Measurements from ENCODE around the gene UNC93B1. TPM values are rescaled to one million over a fixed set of nuclear protein-coding genes. Genes with fewer than 3 reads are reported as not detected.

UNC93B1 gene
- 20.0 and 30.4 TPM in 2 replicates for total RNA-seq

DNA sequence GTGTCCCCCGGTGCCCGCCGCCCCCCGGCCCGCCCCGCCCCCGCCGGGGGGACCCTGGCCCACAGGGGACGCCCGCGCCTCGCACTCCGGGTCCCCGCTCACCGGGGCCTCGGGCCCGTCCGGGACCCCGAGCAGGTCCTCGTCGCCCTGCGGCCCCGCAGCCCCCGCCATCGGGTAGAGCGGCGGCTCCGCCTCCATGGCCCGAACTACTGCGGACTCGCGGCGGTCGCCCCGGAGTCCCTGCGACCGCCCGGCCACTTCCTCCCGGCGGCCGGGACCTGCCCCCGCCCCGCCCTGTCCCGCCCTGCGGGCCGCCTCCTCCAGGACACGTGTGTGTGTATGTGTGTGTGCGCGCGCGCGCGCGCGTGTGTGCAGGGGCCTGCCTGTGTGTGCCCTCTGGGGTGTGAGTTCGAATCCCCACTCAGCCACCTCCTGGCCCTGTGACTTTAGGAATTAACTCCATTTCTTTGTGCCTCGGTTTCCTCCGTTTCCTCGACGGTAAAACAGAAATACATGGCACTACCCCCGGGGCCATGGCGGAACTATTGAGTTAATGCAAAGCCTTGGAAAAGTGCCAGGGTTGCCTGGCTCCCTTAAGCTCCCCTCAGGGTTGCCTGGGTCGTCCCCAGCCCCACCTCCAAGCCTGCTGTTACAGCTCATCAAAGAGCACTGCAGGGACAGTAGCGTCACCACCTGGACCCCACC is at the start of gene UNC93B1:
Gene UNC93B1 (minus strand): TSS at position 252 of the 705 bp plus-strand sequence. CDS start 54 bp downstream, at position 198.
- no peak for DNase-seq (ENCODE audit: extremely low read depth, low read depth, low spot score)

- DNase-seq (ENCODE audit: extremely low read depth, low read depth, low spot score), result no peak
These were observed 49.2 kb upstream of the UNC93B1 start for GRCh38 chr11:68053117-68053516.

DNA sequence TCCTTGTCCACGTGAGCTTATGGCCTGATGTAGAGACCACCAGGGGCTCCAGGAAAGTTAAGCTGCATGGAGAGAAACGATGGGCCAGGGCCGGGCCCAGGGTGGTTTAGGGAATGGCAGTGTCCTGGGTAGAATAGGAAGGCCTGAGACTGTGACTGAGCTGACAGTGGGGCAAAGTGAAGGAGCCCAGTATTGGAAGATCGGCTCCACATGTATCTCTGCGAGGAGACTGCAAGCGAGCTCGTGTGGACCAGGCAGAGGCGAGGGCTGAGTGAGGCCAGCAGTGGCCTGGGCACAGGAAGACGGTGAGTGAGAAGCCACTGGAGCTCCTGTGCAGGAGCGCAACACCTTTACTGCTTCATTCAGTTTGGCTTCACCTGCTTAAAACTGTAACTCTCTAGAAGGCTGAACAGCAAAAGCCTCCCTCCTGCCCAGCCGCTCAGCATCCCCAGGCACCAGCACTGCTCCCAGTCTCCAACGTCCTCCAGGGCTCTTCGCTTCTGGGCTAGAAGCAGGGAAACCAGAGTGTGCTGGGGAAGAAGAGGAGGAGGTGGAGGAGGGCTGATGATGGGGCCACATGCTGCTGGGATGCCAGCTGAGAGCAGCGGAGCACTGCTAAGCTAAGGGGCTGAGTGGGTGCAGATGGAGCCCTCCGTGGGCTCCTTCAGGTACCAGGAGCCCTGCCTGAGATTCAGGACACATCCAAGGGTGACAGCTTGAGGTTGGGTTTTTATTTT is 48.4 kb upstream of the UNC93B1 start:
- no peak for DNase-seq (ENCODE audit: extremely low read depth, low read depth, low spot score)

- no peak for DNase-seq (ENCODE audit: extremely low read depth, low read depth, low spot score)
These were observed 47.6 kb upstream of the UNC93B1 start for GRCh38 chr11:68051191-68052136.

DNA sequence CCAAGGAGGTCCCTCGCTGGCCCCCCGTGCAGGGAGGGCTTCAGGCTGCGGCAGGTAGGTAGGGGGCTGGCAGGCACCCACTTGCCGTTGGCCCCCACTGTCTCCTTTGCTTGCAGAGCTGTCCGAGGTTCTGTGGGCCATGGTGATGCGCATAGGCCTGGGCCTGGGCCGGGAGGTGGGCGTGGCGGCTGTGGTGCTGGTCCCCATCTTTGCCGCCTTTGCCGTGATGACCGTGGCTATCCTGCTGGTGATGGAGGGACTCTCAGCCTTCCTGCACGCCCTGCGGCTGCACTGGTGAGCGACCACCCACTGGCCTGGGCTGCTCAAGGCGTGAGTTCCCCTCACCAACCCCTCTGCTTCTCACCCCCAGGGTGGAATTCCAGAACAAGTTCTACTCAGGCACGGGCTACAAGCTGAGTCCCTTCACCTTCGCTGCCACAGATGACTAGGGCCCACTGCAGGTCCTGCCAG is 46.5 kb upstream of the UNC93B1 start:
- no peak for DNase-seq (ENCODE audit: extremely low read depth, low read depth, low spot score)

DNA sequence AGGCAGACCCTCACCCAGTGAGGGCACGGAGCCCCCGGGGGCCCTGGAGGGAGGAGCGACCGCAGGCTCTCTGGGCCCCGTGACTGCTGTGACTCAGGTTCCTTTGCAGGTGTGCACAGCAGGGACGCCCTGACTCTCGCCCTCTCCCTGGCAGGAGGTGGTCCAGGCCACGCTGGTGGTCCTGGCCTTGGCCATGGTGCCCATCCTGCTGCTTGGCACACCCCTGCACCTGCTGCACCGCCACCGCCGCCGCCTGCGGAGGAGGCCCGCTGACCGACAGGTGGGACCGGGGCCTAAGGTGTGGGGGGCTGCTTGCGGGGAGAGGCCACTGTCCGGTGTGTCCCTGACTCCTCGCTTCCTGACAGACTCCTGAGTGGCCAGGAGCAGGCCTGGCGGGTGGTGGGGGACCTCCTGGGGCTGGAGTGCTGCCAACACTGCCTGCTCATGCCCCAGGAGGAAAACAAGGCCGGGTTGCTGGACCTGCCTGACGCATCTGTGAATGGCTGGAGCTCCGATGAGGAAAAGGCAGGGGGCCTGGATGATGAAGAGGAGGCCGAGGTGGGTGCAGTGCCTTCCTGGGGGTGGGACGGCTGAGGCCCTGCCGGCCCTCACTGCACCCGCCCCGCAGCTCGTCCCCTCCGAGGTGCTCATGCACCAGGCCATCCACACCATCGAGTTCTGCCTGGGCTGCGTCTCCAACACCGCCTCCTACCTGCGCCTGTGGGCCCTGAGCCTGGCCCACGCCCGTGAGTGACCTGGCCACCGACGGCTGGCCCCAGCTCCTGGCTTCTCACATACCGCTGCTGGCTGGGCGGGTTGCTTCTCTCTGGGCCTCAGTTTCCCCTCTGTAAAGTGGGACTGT is 45.8 kb upstream of the UNC93B1 start:
- no peak for DNase-seq (ENCODE audit: extremely low read depth, low read depth, low spot score)

DNA sequence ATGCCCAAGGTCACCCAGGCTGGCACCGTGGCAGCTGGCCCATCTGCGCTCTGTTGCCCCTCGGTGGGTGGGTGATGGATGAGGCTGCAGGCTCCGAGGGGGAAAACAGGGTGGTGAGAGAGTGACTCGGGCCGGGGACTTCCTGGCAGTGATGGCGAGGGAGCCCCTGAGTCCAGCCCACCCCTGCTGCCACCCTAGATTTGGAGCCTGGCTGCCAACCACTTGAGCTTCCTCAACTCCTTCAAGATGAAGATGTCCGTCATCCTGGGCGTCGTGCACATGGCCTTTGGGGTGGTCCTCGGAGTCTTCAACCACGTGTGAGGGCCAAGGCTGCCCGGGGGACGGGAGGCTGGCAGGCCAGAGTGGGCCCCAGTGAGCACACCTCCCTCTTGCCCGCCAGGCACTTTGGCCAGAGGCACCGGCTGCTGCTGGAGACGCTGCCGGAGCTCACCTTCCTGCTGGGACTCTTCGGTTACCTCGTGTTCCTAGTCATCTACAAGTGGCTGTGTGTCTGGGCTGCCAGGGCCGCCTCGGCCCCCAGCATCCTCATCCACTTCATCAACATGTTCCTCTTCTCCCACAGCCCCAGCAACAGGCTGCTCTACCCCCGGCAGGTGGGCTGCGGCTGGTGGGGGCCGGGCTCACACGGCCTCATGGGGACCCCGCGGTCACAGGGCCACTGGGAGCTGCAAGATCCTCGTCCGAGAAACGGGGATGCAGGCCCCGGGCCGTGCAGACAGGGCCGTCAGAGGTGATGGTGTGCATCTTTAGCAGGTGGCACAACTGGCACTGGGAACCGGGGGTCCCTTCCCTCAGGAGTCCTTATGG is 45.0 kb upstream of the UNC93B1 start:
- DNase-seq (ENCODE audit: extremely low read depth, low read depth, low spot score), result no peak

GRCh38 chr11:68047437-68048290 is 43.8 kb upstream of the UNC93B1 start:
- DNase-seq (ENCODE audit: extremely low read depth, low read depth, low spot score), result no peak

- no peak for DNase-seq (ENCODE audit: extremely low read depth, low read depth, low spot score)
These were observed 41.0 kb upstream of the UNC93B1 start for GRCh38 chr11:68044898-68045351.

DNA sequence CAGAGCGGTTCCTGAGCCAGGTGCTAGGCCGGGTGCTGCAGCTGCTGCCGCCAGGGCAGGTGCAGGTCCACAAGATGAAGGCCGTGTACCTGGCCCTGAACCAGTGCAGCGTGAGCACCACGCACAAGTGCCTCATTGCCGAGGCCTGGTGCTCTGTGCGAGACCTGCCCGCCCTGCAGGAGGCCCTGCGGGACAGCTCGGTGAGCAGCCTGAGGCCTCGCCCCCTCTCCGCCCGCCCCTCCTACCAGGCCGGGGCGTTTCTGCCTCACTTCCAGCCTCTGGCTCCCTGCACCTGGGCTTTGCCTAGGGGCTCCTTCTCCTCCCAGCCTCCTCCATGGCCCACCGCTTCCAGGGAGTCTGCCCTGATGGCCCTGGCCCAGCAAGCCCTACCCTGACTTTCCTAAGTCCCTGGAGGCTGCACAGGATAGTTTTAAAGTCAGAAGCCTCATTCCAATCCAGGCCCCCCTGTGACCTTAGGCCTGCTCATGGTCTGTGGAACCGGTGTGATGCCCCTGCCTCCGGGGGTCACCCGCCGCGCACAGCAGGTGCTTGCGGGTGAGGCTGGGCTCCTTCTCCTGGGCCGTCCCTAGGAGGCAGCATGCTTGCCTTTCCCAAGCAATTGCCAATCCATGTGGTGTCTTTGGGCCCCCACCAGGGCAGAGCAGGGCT is 40.4 kb upstream of the UNC93B1 start:
- no peak for DNase-seq (ENCODE audit: extremely low read depth, low read depth, low spot score)

DNA sequence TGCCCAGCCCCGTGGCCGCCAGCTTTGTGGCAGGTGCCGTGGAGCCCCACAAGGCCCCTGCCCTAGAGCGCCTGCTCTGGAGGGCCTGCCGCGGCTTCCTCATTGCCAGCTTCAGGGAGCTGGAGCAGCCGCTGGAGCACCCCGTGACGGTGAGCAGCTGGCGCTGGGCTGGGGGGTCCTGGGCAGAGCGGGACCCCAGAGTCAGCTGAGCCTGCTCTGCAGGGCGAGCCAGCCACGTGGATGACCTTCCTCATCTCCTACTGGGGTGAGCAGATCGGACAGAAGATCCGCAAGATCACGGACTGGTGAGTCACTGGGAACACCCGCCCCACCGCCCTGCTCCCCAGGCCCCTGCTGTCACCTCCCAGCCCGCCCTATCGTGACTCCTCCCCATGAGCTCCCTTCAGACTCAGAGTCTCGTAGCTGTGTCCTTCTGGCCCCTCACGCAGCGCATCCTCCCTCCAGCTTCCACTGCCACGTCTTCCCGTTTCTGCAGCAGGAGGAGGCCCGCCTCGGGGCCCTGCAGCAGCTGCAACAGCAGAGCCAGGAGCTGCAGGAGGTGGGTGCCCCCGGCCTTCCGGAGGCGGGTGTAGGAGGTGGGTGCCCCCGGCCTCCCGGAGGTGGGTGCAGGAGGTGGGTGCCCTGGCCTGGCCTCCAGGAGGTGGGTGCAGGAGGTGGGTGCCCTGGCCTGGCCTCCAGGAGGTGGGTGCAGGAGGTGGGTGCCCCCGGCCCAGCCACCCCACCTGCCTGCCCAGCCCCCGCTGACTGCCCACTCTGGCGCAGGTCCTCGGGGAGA is 39.6 kb upstream of the UNC93B1 start:
- no peak for DNase-seq (ENCODE audit: extremely low read depth, low read depth, low spot score)

GRCh38 chr11:68043029-68043348 is 39.1 kb upstream of the UNC93B1 start:
- no peak for DNase-seq (ENCODE audit: extremely low read depth, low read depth, low spot score)

- no peak for DNase-seq (ENCODE audit: extremely low read depth, low read depth, low spot score)
These were observed 38.5 kb upstream of the UNC93B1 start for GRCh38 chr11:68042219-68043028.

- DNase-seq (ENCODE audit: extremely low read depth, low read depth, low spot score), result no peak
These were observed 37.8 kb upstream of the UNC93B1 start for GRCh38 chr11:68041617-68042218.

GRCh38 chr11:68040957-68041591 is 37.2 kb upstream of the UNC93B1 start:
- no peak for DNase-seq (ENCODE audit: extremely low read depth, low read depth, low spot score)

All from glomerular endothelial cell (primary cell).